HuH-7 (cell line): ENCODE results near the gene ISY1.
"Not testable (repeated sequence)": the region's sequence is repeated elsewhere in the genome, so short reads cannot be mapped to it uniquely, and the experiment has no call there.

ENCODE experiments used
- DNase-seq: peaks from one replicate; pipeline ENCODE4 v3.0.0; 2011; ENCODE audit warnings: low spot score

ISY1 gene

GRCh38 chr3:129160891-129161859 is at the start of gene ISY1:
ISY1 (minus strand) TSS chr3:129161063; CDS start chr3:129160975, 88 bp downstream.
- peak; percentile 88 for DNase-seq

GRCh38 chr3:129207479-129207878 is 46.6 kb upstream of the ISY1 start:
- DNase-seq, result no peak

- DNase-seq, result no peak
These were observed 44.4 kb upstream of the ISY1 start for GRCh38 chr3:129205109-129205832.

- no peak for DNase-seq
These were observed 43.6 kb upstream of the ISY1 start for GRCh38 chr3:129204473-129204872.

GRCh38 chr3:129199366-129199765 is 38.5 kb upstream of the ISY1 start:
- no peak for DNase-seq

- no peak for DNase-seq
These were observed 36.5 kb upstream of the ISY1 start for GRCh38 chr3:129197321-129197720.

- no peak for DNase-seq
These were observed 35.7 kb upstream of the ISY1 start for GRCh38 chr3:129196601-129197000.

- DNase-seq, result no peak
These were observed 34.9 kb upstream of the ISY1 start for GRCh38 chr3:129195731-129196256.

GRCh38 chr3:129189793-129190192 is 28.9 kb upstream of the ISY1 start:
- DNase-seq, result not testable (repeated sequence)

GRCh38 chr3:129187857-129188256 is 27.0 kb upstream of the ISY1 start:
- no peak for DNase-seq

GRCh38 chr3:129185783-129186182 is 24.9 kb upstream of the ISY1 start:
- DNase-seq, result no peak

- DNase-seq, result not testable (repeated sequence)
These were observed 24.1 kb upstream of the ISY1 start for GRCh38 chr3:129184784-129185542.

GRCh38 chr3:129184396-129184657 is 23.5 kb upstream of the ISY1 start:
- DNase-seq, result peak; percentile 64

- DNase-seq, result peak; percentile 98
These were observed 22.9 kb upstream of the ISY1 start, which contains the start of gene CNBP for GRCh38 chr3:129183569-129184395. CNBP (minus strand) TSS chr3:129183896; CDS start chr3:129171757, 12,139 bp downstream.

GRCh38 chr3:129182390-129183185 is 21.7 kb upstream of the ISY1 start:
- DNase-seq, result no peak

GRCh38 chr3:129181819-129182218 is 21.0 kb upstream of the ISY1 start:
- no peak for DNase-seq

- DNase-seq, result no peak
These were observed 19.6 kb upstream of the ISY1 start for GRCh38 chr3:129180461-129180860.

GRCh38 chr3:129176051-129176450 is 15.2 kb upstream of the ISY1 start:
- no peak for DNase-seq

- no peak for DNase-seq
These were observed 12.9 kb upstream of the ISY1 start for GRCh38 chr3:129173725-129174124.

GRCh38 chr3:129173206-129173605 is 12.3 kb upstream of the ISY1 start:
- no peak for DNase-seq
